ENCODE data around the gene UPK2.

Gene UPK2

DNA sequence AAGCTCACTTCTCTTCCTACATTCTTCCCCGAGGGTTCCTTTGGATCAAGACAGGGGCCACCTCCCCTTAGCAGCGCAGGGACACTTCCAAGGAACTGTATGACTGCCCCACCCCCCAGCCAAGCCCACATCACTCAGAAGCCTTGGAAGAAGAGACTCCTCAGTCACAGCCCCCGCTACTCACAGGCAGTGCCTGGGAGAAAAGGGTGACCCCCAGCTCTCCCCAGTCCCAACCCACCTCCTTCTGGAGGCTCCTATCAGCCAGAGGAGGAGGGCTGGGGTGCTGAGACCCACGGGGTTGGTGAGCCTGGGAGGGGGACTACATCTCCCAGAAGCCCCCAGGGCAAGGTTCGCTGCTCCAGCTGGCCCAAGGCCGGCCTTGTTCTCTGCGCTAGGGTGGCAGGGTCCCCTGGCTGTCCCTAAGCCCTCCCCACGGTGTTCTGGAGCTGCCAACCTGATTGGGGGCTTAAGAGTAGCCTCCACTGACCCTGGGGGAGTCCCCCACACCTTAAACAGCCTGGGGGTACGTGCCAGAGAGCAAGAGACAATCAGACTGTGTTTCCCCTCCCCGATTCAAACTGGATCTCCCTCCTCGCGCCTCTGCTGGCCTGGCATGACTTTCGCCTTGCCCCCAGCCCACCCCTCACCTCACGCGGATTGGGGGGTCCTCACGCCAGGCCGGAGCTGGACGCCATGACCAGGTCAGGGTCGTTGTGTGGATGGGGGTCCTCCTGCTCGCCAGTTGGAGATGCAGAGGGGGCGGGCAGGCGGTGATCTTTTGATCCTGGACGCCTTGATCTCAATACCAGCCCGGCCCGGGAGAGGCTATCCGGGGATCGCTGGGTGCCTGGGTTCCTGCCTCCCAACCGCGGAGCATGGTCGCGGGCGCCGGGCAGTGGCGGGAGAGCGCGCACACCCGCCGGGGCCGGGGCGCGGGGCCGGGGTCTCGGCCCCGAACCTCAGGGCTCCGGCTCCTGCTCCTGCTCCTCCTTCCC lies 31.2 kb upstream of the UPK2 start:
- H3K27ac ChIP-seq (replicated peaks; ENCODE audit: low read length): no peak overlapping the region
- no peak for DNase-seq (ENCODE audit: low spot score)
- H3K4me1 ChIP-seq (ENCODE audit: control insufficient read depth in 2 of 2, insufficient read depth in 1 of 2, low read depth in 1 of 2, low read length in 2 of 2): peaks cover 51 to 64% of the 10 kb centered on the region in 2 donors
- H4K8ac ChIP-seq (ENCODE audit: low read depth, low read length): no peak overlapping the region
- H3K36me3 ChIP-seq (replicated peaks in 1 of 2; ENCODE audit: control insufficient read depth in 2 of 2, insufficient read depth in 2 of 2, low read length in 2 of 2): no peaks in the 10 kb centered on the region
- H4K91ac ChIP-seq (ENCODE audit: low read depth, low read length, poor library complexity): no peak overlapping the region
- H3K23ac ChIP-seq (ENCODE audit: low read depth, low read length, poor library complexity): peak overlapping the region; percentile 94
- H3K18ac ChIP-seq (ENCODE audit: low read length): peak overlapping the region; percentile 84
- peak overlapping the region; percentile 74 for H2AK5ac ChIP-seq (ENCODE audit: low read depth, low read length)
- no peaks in the 10 kb centered on the region for H3K27me3 ChIP-seq (ENCODE audit: control insufficient read depth in 3 of 3, insufficient read depth in 3 of 3, low read depth in 1 of 3, low read length in 3 of 3)
- H3K9ac ChIP-seq (ENCODE audit: low read depth, low read length, poor library complexity): peak overlapping the region; percentile 97
- no CpG with 5 or more reads among the region's 45 CpGs for WGBS, 2 donors (ENCODE audit: extremely low coverage in 2 of 2, insufficient read length in 2 of 2, insufficient replicate concordance in 1 of 2)
- peak overlapping the region; percentile 82 for H2BK15ac ChIP-seq (ENCODE audit: low read length)
- H3K4me3 ChIP-seq (ENCODE audit: low read length in 2 of 2): peak overlapping the region; percentile 95 to 96
- H3K79me1 ChIP-seq (ENCODE audit: low read depth, low read length): peaks cover 26% of the 10 kb centered on the region
- no peak overlapping the region for H3K4ac ChIP-seq (ENCODE audit: low read length)
- no peaks in the 10 kb centered on the region for H3K9me3 ChIP-seq (replicated peaks in 1 of 2; ENCODE audit: control insufficient read depth in 2 of 2, insufficient read depth in 1 of 2, low read depth in 1 of 2, low read length in 2 of 2)
- H3K4me2 ChIP-seq (ENCODE audit: insufficient read depth, low read length, poor library complexity, severe bottlenecking): peak overlapping the region; percentile 78
- peak overlapping the region; percentile 42 for H3K14ac ChIP-seq (ENCODE audit: low read length)
- H2AFZ ChIP-seq (ENCODE audit: low read length): peak overlapping the region; percentile 91
- H2BK5ac ChIP-seq (ENCODE audit: low read length): peak overlapping the region; percentile 55
- peak overlapping the region; percentile 98 for H2BK12ac ChIP-seq (ENCODE audit: low read length)
- H2BK120ac ChIP-seq (ENCODE audit: low read depth, low read length): no peak overlapping the region

GRCh38 chr11:118927554-118928100 lies 28.5 kb upstream of the UPK2 start:
- DNase-seq (ENCODE audit: low spot score): no peak
- Histone ChIP-seq H3K36me3 (replicated peaks in 1 of 2; ENCODE audit: control insufficient read depth in 2 of 2, insufficient read depth in 2 of 2, low read length in 2 of 2) (no peaks in the 10 kb centered on the region), H3K79me1 (ENCODE audit: low read depth, low read length) (peaks cover 15% of the 10 kb centered on the region), H3K14ac (ENCODE audit: low read length) (no peak overlapping the region), H2BK15ac (ENCODE audit: low read length) (peak overlapping the region; percentile 87), H3K27ac (replicated peaks; ENCODE audit: low read length) (no peak overlapping the region), H3K9me3 (replicated peaks in 1 of 2; ENCODE audit: control insufficient read depth in 2 of 2, insufficient read depth in 1 of 2, low read depth in 1 of 2, low read length in 2 of 2) (no peaks in the 10 kb centered on the region), H2AFZ (ENCODE audit: low read length) (peak overlapping the region; percentile 93), H2BK5ac (ENCODE audit: low read length) (peak overlapping the region; percentile 39), H3K9ac (ENCODE audit: low read depth, low read length, poor library complexity) (no peak overlapping the region), H3K4me2 (ENCODE audit: insufficient read depth, low read length, poor library complexity, severe bottlenecking) (peak overlapping the region; percentile 81), H4K8ac (ENCODE audit: low read depth, low read length) (no peak overlapping the region), H3K4me3 (ENCODE audit: low read length in 2 of 2) (no peak overlapping the region), H4K91ac (ENCODE audit: low read depth, low read length, poor library complexity) (no peak overlapping the region), H3K4me1 (ENCODE audit: control insufficient read depth in 2 of 2, insufficient read depth in 1 of 2, low read depth in 1 of 2, low read length in 2 of 2) (peaks cover 33 to 43% of the 10 kb centered on the region in 2 donors), H3K18ac (ENCODE audit: low read length) (no peak overlapping the region), H2BK120ac (ENCODE audit: low read depth, low read length) (peak overlapping the region; percentile 19), H2BK12ac (ENCODE audit: low read length) (no peak overlapping the region), H2AK5ac (ENCODE audit: low read depth, low read length) (peak overlapping the region; percentile 49), H3K27me3 (ENCODE audit: control insufficient read depth in 3 of 3, insufficient read depth in 3 of 3, low read depth in 1 of 3, low read length in 3 of 3) (peaks cover 0 to 8% (median 5%) of the 10 kb centered on the region in 3 experiments), H3K23ac (ENCODE audit: low read depth, low read length, poor library complexity) (peak overlapping the region; percentile 46), H3K4ac (ENCODE audit: low read length) (no peak overlapping the region)
- no CpG with 5 or more reads among the region's 7 CpGs for WGBS, 2 donors (ENCODE audit: extremely low coverage in 2 of 2, insufficient read length in 2 of 2, insufficient replicate concordance in 1 of 2)

GRCh38 chr11:118928101-118928869 lies 27.8 kb upstream of the UPK2 start:
- Histone ChIP-seq H3K36me3 (replicated peaks in 1 of 2; ENCODE audit: control insufficient read depth in 2 of 2, insufficient read depth in 2 of 2, low read length in 2 of 2) (no peaks in the 10 kb centered on the region), H2AK5ac (ENCODE audit: low read depth, low read length) (peak overlapping the region; percentile 85), H2BK5ac (ENCODE audit: low read length) (peak overlapping the region; percentile 93), H2AFZ (ENCODE audit: low read length) (peak overlapping the region; percentile 93), H2BK12ac (ENCODE audit: low read length) (peak overlapping the region; percentile 97), H3K27ac (replicated peaks; ENCODE audit: low read length) (peak overlapping the region; percentile 91), H3K23ac (ENCODE audit: low read depth, low read length, poor library complexity) (peak overlapping the region; percentile 49), H3K9me3 (replicated peaks in 1 of 2; ENCODE audit: control insufficient read depth in 2 of 2, insufficient read depth in 1 of 2, low read depth in 1 of 2, low read length in 2 of 2) (no peaks in the 10 kb centered on the region), H2BK15ac (ENCODE audit: low read length) (peak overlapping the region; percentile 87), H3K9ac (ENCODE audit: low read depth, low read length, poor library complexity) (peak overlapping the region; percentile 82), H4K91ac (ENCODE audit: low read depth, low read length, poor library complexity) (no peak overlapping the region), H3K27me3 (ENCODE audit: control insufficient read depth in 3 of 3, insufficient read depth in 3 of 3, low read depth in 1 of 3, low read length in 3 of 3) (peaks cover 0 to 8% (median 5%) of the 10 kb centered on the region in 3 experiments), H3K4me1 (ENCODE audit: control insufficient read depth in 2 of 2, insufficient read depth in 1 of 2, low read depth in 1 of 2, low read length in 2 of 2) (peaks cover 27 to 37% of the 10 kb centered on the region in 2 donors), H3K18ac (ENCODE audit: low read length) (peak overlapping the region; percentile 96), H2BK120ac (ENCODE audit: low read depth, low read length) (peak overlapping the region; percentile 74), H3K79me1 (ENCODE audit: low read depth, low read length) (peaks cover 15% of the 10 kb centered on the region), H4K8ac (ENCODE audit: low read depth, low read length) (no peak overlapping the region), H3K4me2 (ENCODE audit: insufficient read depth, low read length, poor library complexity, severe bottlenecking) (peak overlapping the region; percentile 93), H3K4me3 (ENCODE audit: low read length in 2 of 2) (peak overlapping the region; percentile 60 to 92), H3K14ac (ENCODE audit: low read length) (no peak overlapping the region), H3K4ac (ENCODE audit: low read length) (no peak overlapping the region)
- peak; percentile 95 for DNase-seq (ENCODE audit: low spot score)
- WGBS, 2 donors (ENCODE audit: extremely low coverage in 2 of 2, insufficient read length in 2 of 2, insufficient replicate concordance in 1 of 2): no CpG with 5 or more reads among the region's 32 CpGs
